B cell (primary cell): ENCODE results near the gene RGS3. TPM values are rescaled to one million over a fixed set of nuclear protein-coding genes. Genes with fewer than 3 reads are reported as not detected.

Experiments
- ATAC-seq: fragments of 200-7000 bp; cut with Tn5 transposase; one replicate; pipeline ENCODE4 v1.10.0; 2021; ENCODE audit warnings: low read depth, mild to moderate bottlenecking, moderate number of reproducible peaks, moderate library complexity
- CTCF ChIA-PET: fragments of 350-600 bp; sonication (Branson Sonifier 250); formaldehyde crosslinking; loops from one replicate; lab custom pipeline; 2021; ENCODE audit warnings: antibody characterized with exemption, inconsistent platforms; lab: Charles Lee
- POLR2A ChIA-PET: fragments of 350-600 bp; sonication (Branson Sonifier 250); formaldehyde crosslinking; loops from one replicate; lab custom pipeline; 2021; ENCODE audit warnings: antibody characterized with exemption; lab: Charles Lee
- DNase-seq: peaks from one replicate; pipeline ENCODE4 v3.0.0; 2013
- H2AFZ ChIP-seq: 2 replicates; pipeline ENCODE4 v1.6.1; 2012; ENCODE audit warnings: mild to moderate bottlenecking, low read depth, low read length; ENCODE audit not compliant: insufficient read depth, poor library complexity, severe bottlenecking
- H3K27ac ChIP-seq, 2 donors: 1 replicate in 1 of 2; 2 replicates in 1 of 2; pipeline ENCODE4 v1.5.1; 2012 to 2013; ENCODE audit warnings: low read length in 2 of 2, mild to moderate bottlenecking in 2 of 2, moderate library complexity in 1 of 2
- H3K27me3 ChIP-seq, 4 experiments: fragments of 200-600 bp in 1 of 4; sonication (generic) in 1 of 4; replicated peaks in 1 of 4; 1 replicate in 2 of 4; 2 replicates in 2 of 4; pipeline versions ENCODE4 v1.6.1 to v1.7.0; 2013 to 2016; ENCODE audit warnings: low read length in 3 of 4, mild to moderate bottlenecking in 2 of 4, mixed read lengths in 1 of 4, moderate library complexity in 1 of 4; ENCODE audit not compliant: insufficient read depth in 4 of 4, control insufficient read depth in 3 of 4; ENCODE audit errors: control extremely low read depth in 1 of 4
- H3K36me3 ChIP-seq, 2 experiments: replicated peaks in 1 of 2; 1 replicate in 1 of 2; 2 replicates in 1 of 2; pipeline versions ENCODE4 v1.6.1 to v1.7.1; 2013; ENCODE audit warnings: low read length in 1 of 2; ENCODE audit not compliant: insufficient read depth in 2 of 2, control insufficient read depth in 1 of 2; ENCODE audit errors: control extremely low read depth in 1 of 2, extremely low read depth in 1 of 2
- H3K4me1 ChIP-seq, 2 donors: fragments of 200-600 bp in 1 of 2; sonication (generic) in 1 of 2; 1 replicate in 1 of 2; 2 replicates in 1 of 2; pipeline versions ENCODE4 v1.5.1 to v1.6.1; 2013 to 2017; ENCODE audit warnings: low read length in 2 of 2; ENCODE audit not compliant: control insufficient read depth in 2 of 2, insufficient read depth in 2 of 2
- H3K4me2 ChIP-seq: replicated peaks from 2 replicates; pipeline ENCODE3; 2012; ENCODE audit warnings: mild to moderate bottlenecking, low read depth, low read length; ENCODE audit not compliant: poor library complexity, severe bottlenecking
- H3K4me3 ChIP-seq, 5 experiments: fragments of 200-600 bp in 1 of 5; sonication (generic) in 1 of 5; 1 replicate in 3 of 5; 2 replicates in 2 of 5; pipeline versions ENCODE4 v1.5.1 to v1.7.0; 2011 to 2016; ENCODE audit warnings: low read length in 4 of 5, mild to moderate bottlenecking in 4 of 5, low read depth in 2 of 5, control low read depth in 1 of 5, moderate library complexity in 1 of 5; ENCODE audit not compliant: insufficient read depth in 1 of 5; ENCODE audit errors: control extremely low read depth in 1 of 5, extremely low read depth in 1 of 5
- H3K79me2 ChIP-seq: fragments of 200-600 bp; sonication (generic); one replicate; pipeline ENCODE4 v1.6.0; 2016; ENCODE audit warnings: low read length; ENCODE audit not compliant: control insufficient read depth, insufficient read depth
- H3K9ac ChIP-seq: fragments of 200-600 bp; sonication (generic); 2 replicates; pipeline ENCODE4 v1.6.1; 2017; ENCODE audit warnings: mild to moderate bottlenecking, low read length, moderate library complexity
- H3K9me3 ChIP-seq, 3 donors: one replicate each; pipeline versions ENCODE4 v1.6.1 to v1.7.1; 2013; ENCODE audit warnings: low read length in 2 of 3; ENCODE audit not compliant: control insufficient read depth in 2 of 3, insufficient read depth in 1 of 3; ENCODE audit errors: control extremely low read depth in 1 of 3
- H4K20me1 ChIP-seq: 2 replicates; pipeline ENCODE4 v1.6.0; 2012; ENCODE audit warnings: mild to moderate bottlenecking, low read length; ENCODE audit not compliant: insufficient read depth, control insufficient read depth, poor library complexity, severe bottlenecking
- H3K27ac Mint-ChIP-seq: one replicate; pipeline ENCODE4 v1.8.0; 2021; ENCODE audit warnings: mixed read lengths
- H3K27me3 Mint-ChIP-seq: one replicate; pipeline ENCODE4 v1.8.0; 2021; ENCODE audit warnings: mixed read lengths
- H3K4me1 Mint-ChIP-seq: one replicate; pipeline ENCODE4 v1.8.0; 2021; ENCODE audit warnings: mixed read lengths
- H3K4me3 Mint-ChIP-seq: one replicate; pipeline ENCODE4 v1.8.0; 2021; ENCODE audit warnings: mixed read lengths
- H3K9me3 Mint-ChIP-seq: one replicate; pipeline ENCODE4 v1.8.0; 2022; ENCODE audit warnings: mixed read lengths; ENCODE audit not compliant: insufficient read depth
- EZH2 ChIP-seq: IDR thresholded peaks from 2 replicates; pipeline ENCODE4 v1.6.1; 2012; ENCODE audit warnings: borderline replicate concordance, low read depth, mild to moderate bottlenecking, moderate library complexity, low read length; ENCODE audit not compliant: insufficient read depth, poor library complexity, severe bottlenecking
- WGBS: methylation state at CpG from one replicate; pipeline ENCODE4 v1.1.5; 2013; ENCODE audit warnings: missing lambda C conversion rate; ENCODE audit not compliant: insufficient coverage; 5-methylcytosine and 5-hydroxymethylcytosine counted together
- intact Hi-C: fragments of 100-400 bp; cut with micrococcal nuclease; formaldehyde crosslinking; loops from one replicate; pipeline ENCODE4 v1.10.0; 2022
- polyA plus RNA-seq: library from polyadenylated mRNA; depleted of rRNA; stranded (reverse); fragments of >200 nt; gene quantifications from 2 replicates; pipeline ENCODE4 v1.2.3, GENCODE V29; 2012
- total RNA-seq, 2 donors: library from RNA; stranded (reverse); fragments of 120-200 nt in 1 of 2; gene quantifications; 1 replicate in 1 of 2; 2 replicates in 1 of 2; pipeline versions ENCODE4 v1.2.3 to v1.2.4, GENCODE V29; 2013 to 2022
- TF ChIP-seq, protein P1 (sequence below): fragments of 200-600 bp; IDR thresholded peaks from one replicate; pipeline ENCODE4 v1.8.0; 2022; ENCODE audit warnings: antibody characterized with exemption, mild to moderate bottlenecking

The RGS3 gene
- total and polyA plus RNA-seq, 2 donors (not counting 1 experiment from before 2014, with no cell fraction given) = 12.0 to 15.6 TPM

DNA sequence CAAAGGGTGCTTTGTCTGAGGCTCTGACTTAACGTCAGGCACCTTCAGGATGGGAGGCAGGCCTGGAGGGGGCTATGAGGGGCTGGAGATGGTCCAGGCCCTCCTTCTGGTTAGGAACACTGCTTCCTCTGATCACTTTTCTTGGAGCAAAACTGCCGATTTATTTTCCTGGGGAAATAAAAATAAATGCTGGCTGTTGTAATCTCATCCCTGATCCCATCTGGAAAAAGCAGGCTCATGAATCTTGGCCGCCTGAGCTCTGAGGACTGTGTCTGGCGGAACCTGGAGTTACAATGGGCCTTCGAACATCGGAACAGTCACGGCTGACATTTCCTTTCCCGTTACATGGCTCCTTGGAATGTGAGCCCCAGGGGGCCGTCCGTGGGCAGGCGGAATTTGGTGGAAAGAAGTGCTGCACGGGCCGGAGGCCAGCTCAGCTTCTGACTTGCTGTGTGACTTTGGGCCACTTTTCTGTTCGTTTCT, 157.8 kb downstream of the RGS3 start:
- peaks cover 51% of the 10 kb centered on the region for H3K4me1 Mint-ChIP-seq
- Histone ChIP-seq H3K4me2 (no peak overlapping the region), H3K4me1 (peaks cover 44 to 54% of the 10 kb centered on the region in 2 donors), H3K4me3 (no peak overlapping the region), H3K79me2 (no peaks in the 10 kb centered on the region), H2AFZ (no peak overlapping the region), H3K27me3 (no peaks in the 10 kb centered on the region), H3K27ac (no peak overlapping the region), H3K9ac (no peak overlapping the region), H4K20me1 (no peaks in the 10 kb centered on the region), H3K36me3 (no peaks in the 10 kb centered on the region), H3K9me3 (no peaks in the 10 kb centered on the region)
- no peak overlapping the region for H3K27ac Mint-ChIP-seq
- no peak for ATAC-seq
- 88% methylated on average over 14 of the region's 14 CpGs for WGBS
- no peak for TF ChIP-seq EZH2
- TF ChIP-seq, protein P1, sequence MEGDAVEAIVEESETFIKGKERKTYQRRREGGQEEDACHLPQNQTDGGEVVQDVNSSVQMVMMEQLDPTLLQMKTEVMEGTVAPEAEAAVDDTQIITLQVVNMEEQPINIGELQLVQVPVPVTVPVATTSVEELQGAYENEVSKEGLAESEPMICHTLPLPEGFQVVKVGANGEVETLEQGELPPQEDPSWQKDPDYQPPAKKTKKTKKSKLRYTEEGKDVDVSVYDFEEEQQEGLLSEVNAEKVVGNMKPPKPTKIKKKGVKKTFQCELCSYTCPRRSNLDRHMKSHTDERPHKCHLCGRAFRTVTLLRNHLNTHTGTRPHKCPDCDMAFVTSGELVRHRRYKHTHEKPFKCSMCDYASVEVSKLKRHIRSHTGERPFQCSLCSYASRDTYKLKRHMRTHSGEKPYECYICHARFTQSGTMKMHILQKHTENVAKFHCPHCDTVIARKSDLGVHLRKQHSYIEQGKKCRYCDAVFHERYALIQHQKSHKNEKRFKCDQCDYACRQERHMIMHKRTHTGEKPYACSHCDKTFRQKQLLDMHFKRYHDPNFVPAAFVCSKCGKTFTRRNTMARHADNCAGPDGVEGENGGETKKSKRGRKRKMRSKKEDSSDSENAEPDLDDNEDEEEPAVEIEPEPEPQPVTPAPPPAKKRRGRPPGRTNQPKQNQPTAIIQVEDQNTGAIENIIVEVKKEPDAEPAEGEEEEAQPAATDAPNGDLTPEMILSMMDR = no peak
- ChIA-PET CTCF (interaction anchor here (1.0 to 1.9 kb wide), 3 partner anchors 10 to 347 kb away, joined by 3 to 5 read pairs (median 3); no protein-coding TSS in a partner anchor), POLR2A (no interaction called here)
- H3K9me3 Mint-ChIP-seq = no peaks in the 10 kb centered on the region
- no peak for DNase-seq
- no peak overlapping the region for H3K4me3 Mint-ChIP-seq
- H3K27me3 Mint-ChIP-seq = no peaks in the 10 kb centered on the region
- intact Hi-C loops = loop anchor here (5.0 kb wide), 1 partner anchor 39 kb away; no protein-coding TSS in a partner anchor

GRCh38 chr9:113621980-113622379, 158.5 kb downstream of the RGS3 start:
- Mint-ChIP-seq H3K27ac (peak overlapping the region; percentile 26), H3K4me1 (peaks cover 51% of the 10 kb centered on the region), H3K9me3 (no peaks in the 10 kb centered on the region), H3K27me3 (no peaks in the 10 kb centered on the region), H3K4me3 (no peak overlapping the region)
- H3K9me3 ChIP-seq = no peaks in the 10 kb centered on the region
- ChIA-PET POLR2A (interaction anchor here (1.5 kb wide), 1 partner anchor 19 kb away, joined by 3 read pairs; no protein-coding TSS in a partner anchor), CTCF (interaction anchor here (1.0 to 1.9 kb wide), 7 partner anchors 11 to 1178 kb away, joined by 3 to 6 read pairs (median 3); no protein-coding TSS in a partner anchor)
- no peak overlapping the region for H3K4me3 ChIP-seq
- H3K36me3 ChIP-seq = no peaks in the 10 kb centered on the region
- no peaks in the 10 kb centered on the region for H4K20me1 ChIP-seq
- no peak overlapping the region for H3K27ac ChIP-seq
- H3K27me3 ChIP-seq = no peaks in the 10 kb centered on the region
- H3K79me2 ChIP-seq = no peaks in the 10 kb centered on the region
- H3K4me1 ChIP-seq = peaks cover 40 to 48% of the 10 kb centered on the region in 2 donors
- no peak overlapping the region for H3K9ac ChIP-seq
- no peak for TF ChIP-seq EZH2
- TF ChIP-seq, protein P1 = no peak
- intact Hi-C loops = loop anchor here (5.0 kb wide), 1 partner anchor 40 kb away; no protein-coding TSS in a partner anchor
- DNase-seq = no peak
- ATAC-seq = no peak
- H2AFZ ChIP-seq = no peak overlapping the region
- WGBS = no CpG with 5 or more reads among the region's 2 CpGs
- no peak overlapping the region for H3K4me2 ChIP-seq
